ENCODE results near the gene DCTD. TPM values are rescaled to one million over a fixed set of nuclear protein-coding genes. Genes with fewer than 3 reads are reported as not detected.

Gene DCTD
- total RNA-seq (2014; rRNA removed; shearing (Covaris generic)): 39.3 and 45.2 TPM in 2 replicates
- polyA plus RNA-seq (2016; fragmentation: Nextera tagmentation; extraction: Ambion mirVana): 40.0 and 40.3 TPM in 2 replicates
- long read RNA-seq, transcript DCTD-202 (6 exons, 1,972 nt): major isoform, 16 of 40 reads
- long read RNA-seq, transcript DCTD-201 (6 exons, 1,931 nt): major isoform, 16 of 40 reads
- long read RNA-seq, partial matches to known transcripts: 2 of 40 reads
- long read RNA-seq, other reads (novel, unspliced or antisense): 5 of 40 reads

GRCh38 chr4:182917182-182918043 is at the start of gene DCTD:
TSS of gene DCTD (minus strand) at chr4:182917386. CDS start at chr4:182915568, 1,818 bp downstream.
- peak; percentile 80 for ATAC-seq
- Histone ChIP-seq H3F3A (replicated peaks; ENCODE audit: low read depth) (peaks cover 19% of the 10 kb centered on the region; the same call in 1 of the 2 replicates), H2AFZ (peak within 1 kb of the TSS; percentile 99), H3K4me1 (ENCODE audit: insufficient read depth) (peaks cover 16% of the 10 kb centered on the region), H4K20me1 (replicated peaks; ENCODE audit: insufficient read depth) (no peaks in the 10 kb centered on the region; the same call in 1 of the 2 replicates), H3K9me2 (ENCODE audit: insufficient read depth) (no peaks in the 10 kb centered on the region), H3K4me2 (peak within 1 kb of the TSS; percentile 97), H3K79me2 (replicated peaks; ENCODE audit: insufficient read depth) (peaks cover 9% of the 10 kb centered on the region), H3K4me3 (peak within 1 kb of the TSS; percentile 89), H3K36me3 (ENCODE audit: insufficient read depth) (no peaks in the 10 kb centered on the region), H3K27me3 (ENCODE audit: insufficient read depth) (peaks cover 4% of the 10 kb centered on the region; the same call in 1 of the 2 replicates), H3K27ac (ENCODE audit: low read depth) (peak within 1 kb of the TSS; percentile 69; the same call in 1 of the 2 replicates)
- Mint-ChIP-seq H3K27me3 (ENCODE audit: insufficient read depth, low read depth, poor library complexity) (peaks cover 13% of the 10 kb centered on the region), H3K4me3 (peak within 1 kb of the TSS; percentile 87), H3K9me3 (no peaks in the 10 kb centered on the region), H3K27ac (peak within 1 kb of the TSS; percentile 89), H3K4me1 (peaks cover 27% of the 10 kb centered on the region), H3K36me3 (ENCODE audit: low read depth) (peaks cover 36% of the 10 kb centered on the region)
- DNase-seq (ENCODE audit: low spot score): peak; percentile 87
- TF ChIP-seq EZH2phosphoT487 (IDR thresholded peaks at IDR 0.05; ENCODE audit: unreplicated experiment) (no peak), ZNF114 (CRISPR knock-in tag; IDR thresholded peaks at IDR 0.05) (no peak), ZNF331 (CRISPR knock-in tag; IDR thresholded peaks at IDR 0.05; ENCODE audit: low read depth) (no peak), CREB1 (CRISPR knock-in tag; IDR thresholded peaks at IDR 0.05; ENCODE audit: low read depth) (0 out of 2 replicates have a peak, but pooled peaks have one; percentile 14), STAT1 (IDR thresholded peaks at IDR 0.05; ENCODE audit: unreplicated experiment) (no peak), JUNB (IDR thresholded peaks at IDR 0.05; ENCODE audit: unreplicated experiment) (no peak), REST (IDR thresholded peaks at IDR 0.05; ENCODE audit: unreplicated experiment) (no peak), EZH2 (IDR thresholded peaks at IDR 0.05; ENCODE audit: low read depth, unreplicated experiment) (no peak), NANOG (IDR thresholded peaks at IDR 0.05; ENCODE audit: borderline replicate concordance) (no peak)
- TF ChIP-seq, protein P1, sequence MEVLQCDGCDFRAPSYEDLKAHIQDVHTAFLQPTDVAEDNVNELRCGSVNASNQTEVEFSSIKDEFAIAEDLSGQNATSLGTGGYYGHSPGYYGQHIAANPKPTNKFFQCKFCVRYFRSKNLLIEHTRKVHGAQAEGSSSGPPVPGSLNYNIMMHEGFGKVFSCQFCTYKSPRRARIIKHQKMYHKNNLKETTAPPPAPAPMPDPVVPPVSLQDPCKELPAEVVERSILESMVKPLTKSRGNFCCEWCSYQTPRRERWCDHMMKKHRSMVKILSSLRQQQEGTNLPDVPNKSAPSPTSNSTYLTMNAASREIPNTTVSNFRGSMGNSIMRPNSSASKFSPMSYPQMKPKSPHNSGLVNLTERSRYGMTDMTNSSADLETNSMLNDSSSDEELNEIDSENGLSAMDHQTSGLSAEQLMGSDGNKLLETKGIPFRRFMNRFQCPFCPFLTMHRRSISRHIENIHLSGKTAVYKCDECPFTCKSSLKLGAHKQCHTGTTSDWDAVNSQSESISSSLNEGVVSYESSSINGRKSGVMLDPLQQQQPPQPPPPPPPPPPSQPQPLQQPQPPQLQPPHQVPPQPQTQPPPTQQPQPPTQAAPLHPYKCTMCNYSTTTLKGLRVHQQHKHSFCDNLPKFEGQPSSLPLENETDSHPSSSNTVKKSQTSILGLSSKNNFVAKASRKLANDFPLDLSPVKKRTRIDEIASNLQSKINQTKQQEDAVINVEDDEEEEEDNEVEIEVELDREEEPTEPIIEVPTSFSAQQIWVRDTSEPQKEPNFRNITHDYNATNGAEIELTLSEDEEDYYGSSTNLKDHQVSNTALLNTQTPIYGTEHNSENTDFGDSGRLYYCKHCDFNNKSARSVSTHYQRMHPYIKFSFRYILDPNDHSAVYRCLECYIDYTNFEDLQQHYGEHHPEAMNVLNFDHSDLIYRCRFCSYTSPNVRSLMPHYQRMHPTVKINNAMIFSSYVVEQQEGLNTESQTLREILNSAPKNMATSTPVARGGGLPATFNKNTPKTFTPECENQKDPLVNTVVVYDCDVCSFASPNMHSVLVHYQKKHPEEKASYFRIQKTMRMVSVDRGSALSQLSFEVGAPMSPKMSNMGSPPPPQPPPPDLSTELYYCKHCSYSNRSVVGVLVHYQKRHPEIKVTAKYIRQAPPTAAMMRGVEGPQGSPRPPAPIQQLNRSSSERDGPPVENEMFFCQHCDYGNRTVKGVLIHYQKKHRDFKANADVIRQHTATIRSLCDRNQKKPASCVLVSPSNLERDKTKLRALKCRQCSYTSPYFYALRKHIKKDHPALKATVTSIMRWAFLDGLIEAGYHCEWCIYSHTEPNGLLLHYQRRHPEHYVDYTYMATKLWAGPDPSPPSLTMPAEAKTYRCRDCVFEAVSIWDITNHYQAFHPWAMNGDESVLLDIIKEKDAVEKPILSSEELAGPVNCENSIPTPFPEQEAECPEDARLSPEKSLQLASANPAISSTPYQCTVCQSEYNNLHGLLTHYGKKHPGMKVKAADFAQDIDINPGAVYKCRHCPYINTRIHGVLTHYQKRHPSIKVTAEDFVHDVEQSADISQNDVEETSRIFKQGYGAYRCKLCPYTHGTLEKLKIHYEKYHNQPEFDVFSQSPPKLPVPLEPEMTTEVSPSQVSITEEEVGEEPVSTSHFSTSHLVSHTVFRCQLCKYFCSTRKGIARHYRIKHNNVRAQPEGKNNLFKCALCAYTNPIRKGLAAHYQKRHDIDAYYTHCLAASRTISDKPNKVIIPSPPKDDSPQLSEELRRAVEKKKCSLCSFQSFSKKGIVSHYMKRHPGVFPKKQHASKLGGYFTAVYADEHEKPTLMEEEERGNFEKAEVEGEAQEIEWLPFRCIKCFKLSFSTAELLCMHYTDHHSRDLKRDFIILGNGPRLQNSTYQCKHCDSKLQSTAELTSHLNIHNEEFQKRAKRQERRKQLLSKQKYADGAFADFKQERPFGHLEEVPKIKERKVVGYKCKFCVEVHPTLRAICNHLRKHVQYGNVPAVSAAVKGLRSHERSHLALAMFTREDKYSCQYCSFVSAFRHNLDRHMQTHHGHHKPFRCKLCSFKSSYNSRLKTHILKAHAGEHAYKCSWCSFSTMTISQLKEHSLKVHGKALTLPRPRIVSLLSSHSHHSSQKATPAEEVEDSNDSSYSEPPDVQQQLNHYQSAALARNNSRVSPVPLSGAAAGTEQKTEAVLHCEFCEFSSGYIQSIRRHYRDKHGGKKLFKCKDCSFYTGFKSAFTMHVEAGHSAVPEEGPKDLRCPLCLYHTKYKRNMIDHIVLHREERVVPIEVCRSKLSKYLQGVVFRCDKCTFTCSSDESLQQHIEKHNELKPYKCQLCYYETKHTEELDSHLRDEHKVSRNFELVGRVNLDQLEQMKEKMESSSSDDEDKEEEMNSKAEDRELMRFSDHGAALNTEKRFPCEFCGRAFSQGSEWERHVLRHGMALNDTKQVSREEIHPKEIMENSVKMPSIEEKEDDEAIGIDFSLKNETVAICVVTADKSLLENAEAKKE (CRISPR knock-in tag; IDR thresholded peaks at IDR 0.05): no peak
- TF ChIP-seq, protein P2, sequence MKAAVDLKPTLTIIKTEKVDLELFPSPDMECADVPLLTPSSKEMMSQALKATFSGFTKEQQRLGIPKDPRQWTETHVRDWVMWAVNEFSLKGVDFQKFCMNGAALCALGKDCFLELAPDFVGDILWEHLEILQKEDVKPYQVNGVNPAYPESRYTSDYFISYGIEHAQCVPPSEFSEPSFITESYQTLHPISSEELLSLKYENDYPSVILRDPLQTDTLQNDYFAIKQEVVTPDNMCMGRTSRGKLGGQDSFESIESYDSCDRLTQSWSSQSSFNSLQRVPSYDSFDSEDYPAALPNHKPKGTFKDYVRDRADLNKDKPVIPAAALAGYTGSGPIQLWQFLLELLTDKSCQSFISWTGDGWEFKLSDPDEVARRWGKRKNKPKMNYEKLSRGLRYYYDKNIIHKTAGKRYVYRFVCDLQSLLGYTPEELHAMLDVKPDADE (IDR thresholded peaks at IDR 0.05): no peak; the same call in 1 of the 2 replicates
- TF ChIP-seq, protein P3, sequence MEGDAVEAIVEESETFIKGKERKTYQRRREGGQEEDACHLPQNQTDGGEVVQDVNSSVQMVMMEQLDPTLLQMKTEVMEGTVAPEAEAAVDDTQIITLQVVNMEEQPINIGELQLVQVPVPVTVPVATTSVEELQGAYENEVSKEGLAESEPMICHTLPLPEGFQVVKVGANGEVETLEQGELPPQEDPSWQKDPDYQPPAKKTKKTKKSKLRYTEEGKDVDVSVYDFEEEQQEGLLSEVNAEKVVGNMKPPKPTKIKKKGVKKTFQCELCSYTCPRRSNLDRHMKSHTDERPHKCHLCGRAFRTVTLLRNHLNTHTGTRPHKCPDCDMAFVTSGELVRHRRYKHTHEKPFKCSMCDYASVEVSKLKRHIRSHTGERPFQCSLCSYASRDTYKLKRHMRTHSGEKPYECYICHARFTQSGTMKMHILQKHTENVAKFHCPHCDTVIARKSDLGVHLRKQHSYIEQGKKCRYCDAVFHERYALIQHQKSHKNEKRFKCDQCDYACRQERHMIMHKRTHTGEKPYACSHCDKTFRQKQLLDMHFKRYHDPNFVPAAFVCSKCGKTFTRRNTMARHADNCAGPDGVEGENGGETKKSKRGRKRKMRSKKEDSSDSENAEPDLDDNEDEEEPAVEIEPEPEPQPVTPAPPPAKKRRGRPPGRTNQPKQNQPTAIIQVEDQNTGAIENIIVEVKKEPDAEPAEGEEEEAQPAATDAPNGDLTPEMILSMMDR (conservative IDR thresholded peaks at IDR 0.05; ENCODE audit: low read depth in 2 of 2): peak; percentile 49 to 54
